ENCODE results near the gene C1orf122.

The C1orf122 gene

DNA sequence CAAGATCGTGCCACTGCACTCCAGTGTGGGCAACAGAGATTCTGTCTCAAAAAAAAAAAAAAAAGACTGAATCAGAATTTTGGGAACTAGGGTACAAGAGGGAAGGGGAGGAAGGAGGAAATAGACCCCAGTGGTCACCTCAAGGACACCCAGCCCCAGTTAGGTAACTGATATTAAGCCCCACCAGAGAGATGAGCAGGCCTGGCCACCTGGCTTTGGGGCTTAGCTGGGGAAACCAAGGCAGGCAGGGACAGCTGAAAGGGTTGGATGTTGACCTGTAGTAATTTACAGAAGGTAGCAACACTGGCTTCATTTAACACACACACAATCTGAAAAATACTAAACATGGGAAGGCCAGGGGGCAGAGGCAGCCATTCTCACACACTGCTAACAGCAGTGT lies 5.2 kb upstream of the C1orf122 start:
- no peak for DNase-seq

DNA sequence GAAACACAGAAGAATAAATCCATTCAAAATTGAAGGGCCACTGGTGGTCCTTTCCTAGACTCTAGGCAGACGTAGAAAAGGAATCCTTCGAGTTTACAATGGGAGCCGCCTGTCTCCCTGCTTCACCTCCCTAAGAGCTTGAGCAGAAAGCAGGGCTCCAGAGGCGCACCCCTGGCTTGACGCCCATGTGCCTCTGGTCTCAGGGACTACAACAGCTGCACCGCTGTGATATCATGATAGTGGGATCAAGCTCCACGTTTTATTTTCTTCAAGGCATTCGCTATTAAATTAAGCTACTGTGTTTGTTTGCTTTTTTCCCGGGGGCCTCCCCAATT lies 403 bp upstream of the C1orf122 start:
- DNase-seq: no peak

- peak; percentile 74 for DNase-seq
Measured at GRCh38 chr1:37808369-37809319, 1.1 kb downstream of the C1orf122 start.

- DNase-seq: no peak
Measured at GRCh38 chr1:37809942-37810341, 2.4 kb downstream of the C1orf122 start.

- DNase-seq: peak; percentile 57
Measured at GRCh38 chr1:37811027-37811655, 3.6 kb downstream of the C1orf122 start.

DNA sequence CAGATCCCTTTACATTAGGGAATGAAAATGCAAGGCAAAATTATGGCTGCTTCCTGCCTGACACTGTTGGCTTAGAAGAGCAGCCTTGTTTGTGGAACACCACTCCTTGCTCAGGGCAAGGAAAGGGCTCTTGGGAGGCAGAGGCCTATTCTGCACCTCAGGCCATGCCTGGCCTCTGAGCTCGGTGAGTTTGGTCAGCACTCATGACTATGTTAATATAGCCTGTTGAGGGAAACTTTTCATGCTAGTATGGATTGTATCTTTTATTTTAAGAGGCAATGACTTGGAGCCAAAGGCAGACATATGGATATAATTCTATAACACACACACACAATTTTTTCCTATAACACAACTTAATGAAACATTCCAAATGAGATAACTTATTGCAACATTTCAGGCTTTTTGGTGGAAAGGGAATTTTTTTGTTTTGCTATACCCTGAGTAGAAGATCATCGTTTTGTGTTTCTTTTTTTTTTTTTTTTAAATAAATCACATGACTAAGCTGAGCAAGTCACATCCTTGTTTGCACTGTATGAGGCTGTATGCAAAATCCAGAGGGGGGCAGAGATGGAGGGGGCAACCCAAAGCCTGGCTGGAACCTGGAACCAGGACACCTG lies 6.0 kb downstream of the C1orf122 start:
- no peak for DNase-seq

DNA sequence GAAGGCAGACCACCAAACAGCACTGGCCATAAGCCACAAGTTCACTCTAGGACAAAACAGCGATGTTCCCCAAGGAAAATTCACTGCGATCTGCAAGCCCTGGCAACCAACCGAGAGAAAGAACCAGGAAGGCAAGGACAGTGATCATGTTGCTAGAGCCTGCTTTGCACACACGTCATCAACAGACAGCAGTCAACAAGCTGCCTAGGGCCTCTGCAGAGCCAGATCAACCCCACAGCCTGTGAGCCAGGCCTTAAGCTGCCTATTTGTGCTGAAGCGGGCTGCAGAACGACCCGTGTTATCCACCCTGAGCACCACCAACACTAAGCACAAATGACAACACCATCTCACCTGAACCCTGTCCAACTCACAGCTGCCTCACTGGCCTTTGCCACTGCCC lies 6.7 kb downstream of the C1orf122 start:
- no peak for DNase-seq

DNA sequence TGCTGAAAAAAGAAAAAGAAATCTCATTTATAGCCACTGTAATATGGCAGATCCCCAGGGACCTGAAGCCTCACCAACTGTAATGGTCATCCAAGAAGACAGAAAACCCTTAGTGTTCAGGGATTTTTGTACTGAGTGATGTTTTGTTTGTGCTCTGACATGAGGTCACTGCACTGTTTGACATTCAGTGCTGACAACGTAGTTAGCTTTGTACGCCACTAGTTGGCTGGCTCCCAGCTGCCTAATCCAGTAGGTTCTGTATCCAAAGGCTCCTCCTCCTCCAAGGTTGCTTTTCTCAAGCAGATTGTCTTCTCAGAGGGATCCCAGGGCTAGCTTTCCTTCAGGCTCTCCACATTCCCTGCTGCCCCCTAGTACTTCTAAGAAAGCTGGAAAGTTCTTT lies 9.9 kb downstream of the C1orf122 start:
- no peak for DNase-seq

GRCh38 chr1:37821481-37821880 lies 13.9 kb downstream of the C1orf122 start:
- DNase-seq: no peak

- DNase-seq: no peak
Measured at GRCh38 chr1:37822906-37823815, 15.6 kb downstream of the C1orf122 start.

DNA sequence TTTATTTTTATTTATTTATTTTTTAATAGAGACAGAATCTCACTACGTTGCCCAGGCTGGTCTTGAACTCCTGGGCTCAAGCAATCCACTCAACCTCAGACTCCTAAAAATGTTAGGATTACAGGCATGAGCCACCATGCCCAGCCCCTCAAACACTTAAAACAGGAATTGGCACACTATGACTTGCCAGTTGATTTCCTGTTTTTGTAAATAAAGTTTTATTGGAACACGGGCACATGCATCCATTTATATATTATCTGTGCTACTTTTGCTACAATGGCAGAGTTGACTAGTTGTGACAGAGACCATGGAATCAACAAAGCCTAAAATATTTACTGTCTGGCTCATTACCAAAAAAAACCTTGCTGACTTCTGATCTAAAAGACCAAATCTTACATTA lies 16.4 kb downstream of the C1orf122 start:
- DNase-seq: no peak

- DNase-seq: no peak
Measured at GRCh38 chr1:37825506-37825905, 17.9 kb downstream of the C1orf122 start.

- DNase-seq: no peak
Measured at GRCh38 chr1:37828410-37829074, 21.0 kb downstream of the C1orf122 start.

DNA sequence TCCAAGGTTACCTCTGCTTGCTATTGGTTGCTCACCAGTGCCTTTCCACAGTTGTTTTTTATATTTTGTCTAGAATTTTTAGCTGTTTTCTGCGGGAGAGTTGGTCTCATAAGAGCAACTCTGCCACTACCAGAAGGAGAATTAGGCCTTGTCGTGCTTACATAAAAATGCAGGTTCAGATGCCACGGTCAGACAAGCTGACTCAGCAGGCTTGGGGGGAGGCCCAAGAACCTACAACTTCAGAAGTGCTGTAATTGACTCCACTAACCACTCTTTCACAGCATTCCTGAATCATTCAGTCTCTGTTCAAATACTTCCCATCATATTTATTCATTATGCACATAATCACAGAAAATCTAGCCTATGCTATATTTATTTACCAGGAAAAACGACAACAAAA lies 23.5 kb downstream of the C1orf122 start:
- no peak for DNase-seq

GRCh38 chr1:37831809-37832208 lies 24.2 kb downstream of the C1orf122 start:
- DNase-seq: no peak

- DNase-seq: no peak
Measured at GRCh38 chr1:37836788-37837187, 29.2 kb downstream of the C1orf122 start.

- no peak for DNase-seq
Measured at GRCh38 chr1:37839676-37840075, 32.1 kb downstream of the C1orf122 start.

DNA sequence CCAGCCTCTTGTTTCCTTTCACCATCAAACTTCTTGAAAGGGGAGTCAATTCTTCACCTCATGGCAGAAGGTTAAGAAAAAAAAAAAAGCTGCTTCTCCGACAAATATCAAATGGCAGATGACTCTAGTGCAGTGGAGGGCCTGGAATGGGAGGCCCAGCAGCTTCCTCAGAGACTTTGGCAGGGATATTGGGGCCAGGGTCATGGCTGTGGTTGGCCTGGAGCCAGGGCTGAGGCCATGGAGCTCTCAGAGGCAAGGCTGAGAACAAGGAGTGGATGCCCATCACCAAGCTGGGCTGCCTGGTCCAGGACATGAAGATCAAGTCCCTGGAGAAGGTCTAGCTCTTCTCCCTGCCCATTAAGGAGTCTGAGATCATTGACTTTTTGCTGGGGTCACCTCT lies 33.1 kb downstream of the C1orf122 start:
- no peak for DNase-seq

DNA sequence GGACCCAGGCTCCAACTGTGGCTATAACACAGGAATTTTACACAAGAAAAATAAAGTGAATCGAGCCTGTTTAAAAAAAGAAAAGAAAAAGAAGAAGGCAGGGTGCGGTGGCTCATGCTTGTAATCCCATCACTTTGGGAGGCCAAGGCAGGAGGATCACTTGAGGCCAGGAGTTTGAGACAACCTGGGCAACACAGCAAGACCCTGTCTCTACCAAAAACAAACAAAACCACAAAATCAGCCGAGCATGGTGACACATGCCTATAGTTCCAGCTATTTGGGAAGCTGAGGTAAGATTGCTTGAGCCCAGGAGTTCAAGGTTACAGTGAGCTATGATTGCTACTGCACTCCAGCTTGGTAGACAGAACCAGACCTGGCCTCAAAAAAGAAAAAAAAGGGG lies 34.1 kb downstream of the C1orf122 start:
- DNase-seq: no peak

GRCh38 chr1:37844536-37844935 lies 36.9 kb downstream of the C1orf122 start:
- no peak for DNase-seq

DNA sequence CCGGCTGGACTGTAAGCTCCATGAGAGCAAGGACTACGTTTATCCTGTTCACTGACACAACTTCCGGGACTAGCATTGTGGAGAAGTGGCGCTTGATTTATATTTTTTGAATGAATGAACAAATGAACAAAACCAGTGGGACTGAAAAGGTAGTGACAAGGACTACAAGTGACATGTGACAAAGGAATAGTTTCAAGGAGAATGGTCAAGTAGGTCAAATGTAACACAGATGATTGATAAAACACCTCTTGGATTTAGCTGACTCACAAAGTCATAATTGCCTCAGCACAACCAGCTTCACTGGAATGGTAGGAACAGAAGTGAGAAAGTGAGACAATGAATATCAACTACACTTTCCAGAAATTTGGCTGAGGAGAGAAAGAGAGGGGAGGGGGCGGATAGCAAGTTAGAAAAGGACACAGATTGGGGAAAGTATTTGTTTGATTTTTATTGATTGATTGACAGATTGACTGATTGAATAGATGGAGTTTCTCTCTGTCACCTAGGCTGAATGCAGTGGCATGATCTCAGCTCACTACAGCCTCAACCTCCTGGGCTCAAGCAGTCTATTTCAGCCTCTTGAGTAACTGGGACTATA lies 37.6 kb downstream of the C1orf122 start:
- no peak for DNase-seq

GRCh38 chr1:37845786-37846185 lies 38.2 kb downstream of the C1orf122 start:
- no peak for DNase-seq
